ENCODE data around the gene SLC22A23.

GRCh38 chr6:3457710-3458602, 1.1 kb upstream of the SLC22A23 start:
- TF ChIP-seq CTCF (conservative IDR thresholded peaks at IDR 0.05; ENCODE audit: low read length) (no peak), EZH2phosphoT487 (IDR thresholded peaks at IDR 0.05; ENCODE audit: borderline replicate concordance, low read depth, low read length) (no peak)
